SW 1271 (cell line): ENCODE measurements around the gene PPIL1.
"Not testable (repeated sequence)": the region's sequence is repeated elsewhere in the genome, so short reads cannot be mapped to it uniquely, and the experiment has no call there.

Source experiments
- DNase-seq, 2 experiments: peaks; one replicate each; lab custom pipeline; 2025; lab: John Stamatoyannopoulos, UW

PPIL1 gene

DNA sequence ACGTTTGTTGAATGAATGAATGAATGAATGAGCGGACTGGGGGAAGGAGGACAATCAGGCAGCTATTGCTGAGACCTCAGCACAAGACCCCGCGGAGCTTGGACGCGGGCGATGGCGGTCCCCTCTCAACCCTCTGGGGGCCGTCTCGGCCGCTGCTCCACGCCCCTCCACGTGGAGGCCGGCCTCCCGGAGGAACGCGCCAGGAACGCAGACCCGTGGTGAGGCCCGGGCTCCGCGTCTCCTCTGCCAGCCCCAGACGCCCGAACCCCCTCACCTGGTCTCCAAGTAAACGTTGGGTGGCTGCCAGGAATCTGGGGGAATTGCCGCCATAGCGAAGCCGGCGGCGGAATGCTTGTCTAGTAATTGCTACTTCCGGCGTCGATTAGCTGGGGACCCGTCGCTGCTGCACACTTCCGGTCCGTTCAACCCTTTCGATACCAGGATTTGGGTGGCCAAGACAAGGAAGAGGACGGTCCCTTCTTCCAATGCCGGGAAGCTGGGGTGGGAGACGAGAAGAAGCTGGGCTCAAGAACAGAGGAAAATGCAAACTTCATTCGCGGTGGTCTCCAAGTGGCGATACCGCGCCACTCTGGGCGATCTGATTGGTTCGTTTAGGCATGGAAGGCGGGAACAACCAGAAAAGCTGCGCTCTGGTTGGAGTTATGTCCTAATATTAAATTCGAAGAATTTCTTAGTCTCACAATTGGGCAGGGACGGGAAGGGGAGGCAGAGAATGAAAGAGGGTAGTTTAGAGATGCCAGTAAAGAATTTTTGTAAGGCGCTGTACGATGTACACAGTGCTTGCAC is at the start of gene PPIL1:
Gene PPIL1 (minus strand): TSS at position 361 of the 807 bp plus-strand sequence. CDS start 31 bp downstream, at position 330.
- peak; percentile 95 to 98 for DNase-seq

DNA sequence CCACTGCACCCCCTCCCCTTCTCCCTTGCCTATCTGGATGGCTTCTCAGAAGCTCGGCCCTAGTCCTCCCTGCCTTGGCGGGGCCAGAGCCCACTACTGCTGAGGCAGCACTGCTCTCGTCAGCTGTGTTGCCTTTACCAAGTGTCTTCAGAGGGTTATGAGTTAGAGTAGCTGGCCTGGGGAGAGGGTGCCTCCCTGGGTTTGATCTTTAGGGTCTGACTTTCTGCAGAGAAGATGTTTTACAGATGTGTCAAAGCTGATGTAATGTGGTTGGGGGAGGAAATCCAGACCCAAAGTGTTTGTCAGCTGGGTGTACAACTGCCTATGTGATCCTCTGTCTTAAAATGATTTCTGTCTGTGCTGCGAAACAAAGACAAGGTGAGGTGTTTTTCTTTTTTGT is 49.5 kb upstream of the PPIL1 start:
- no peak for DNase-seq

DNA sequence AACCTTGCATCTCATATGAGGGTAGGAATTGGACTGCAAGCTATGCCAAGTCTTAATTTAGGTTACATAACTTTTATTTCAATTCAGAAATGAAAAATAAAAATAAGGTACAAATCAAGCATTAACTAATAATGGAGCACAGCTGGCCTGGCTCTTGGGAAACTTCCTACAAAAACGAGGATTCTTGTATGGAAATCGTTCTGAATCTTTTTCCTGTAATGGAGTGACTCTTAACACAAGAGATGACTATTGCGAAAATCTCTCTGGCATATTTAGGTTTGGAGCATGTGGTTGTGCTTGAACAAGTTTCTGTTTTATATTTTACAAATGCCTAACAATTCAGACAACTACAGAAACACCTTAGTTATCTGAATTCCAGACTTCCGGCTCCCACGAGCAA is 45.9 kb upstream of the PPIL1 start:
- DNase-seq = no peak

DNA sequence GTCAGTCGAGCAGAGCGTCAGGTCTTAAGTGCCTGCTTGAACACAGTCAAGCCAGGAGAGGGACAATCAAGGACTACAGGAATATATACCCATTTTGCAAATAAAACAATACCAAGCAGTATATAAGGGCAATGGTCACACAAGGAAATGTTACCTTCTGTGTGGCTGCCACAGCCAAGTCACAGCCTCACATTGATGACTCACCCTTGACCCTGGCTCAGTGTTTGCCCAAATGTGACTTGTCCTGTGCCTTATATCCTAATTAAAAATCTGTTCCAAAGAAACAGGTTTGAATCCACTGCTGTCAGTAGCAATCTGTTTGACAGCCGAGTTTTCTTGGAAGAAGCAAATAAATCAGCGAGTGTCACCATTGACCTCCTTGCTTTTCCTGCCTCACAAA is 45.4 kb upstream of the PPIL1 start:
- DNase-seq = no peak

DNA sequence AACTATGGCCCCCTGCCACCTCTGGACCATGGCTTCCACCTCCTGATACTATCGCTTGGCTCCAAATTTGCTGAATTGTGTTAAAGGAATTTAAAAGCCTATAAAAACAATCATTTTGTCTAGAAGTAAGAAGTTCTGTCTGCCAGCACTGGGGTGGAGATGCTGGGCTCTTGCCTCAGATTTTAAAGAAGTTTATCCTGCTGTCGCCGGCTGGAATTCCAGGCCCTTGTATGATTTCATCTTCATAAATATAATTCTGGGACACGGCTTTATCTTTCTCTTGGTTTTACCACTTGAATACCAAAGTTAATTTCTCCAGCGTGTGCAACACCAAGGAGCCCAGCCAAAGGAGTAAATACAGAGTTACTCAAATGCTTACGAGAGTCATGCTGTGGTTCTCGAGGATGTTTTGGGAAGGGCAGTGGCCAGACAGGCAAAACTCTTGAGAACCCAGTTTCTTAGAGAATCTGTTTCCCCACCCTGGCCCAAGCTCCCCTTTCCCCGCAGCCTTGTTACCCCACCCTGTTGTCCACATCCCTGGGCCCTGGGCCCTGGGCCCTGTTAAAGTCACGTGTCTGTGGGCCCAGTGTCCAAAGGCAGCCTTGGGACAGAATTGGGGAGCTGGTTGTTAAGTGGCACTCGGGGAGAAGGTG is 43.1 kb upstream of the PPIL1 start:
- no peak for DNase-seq

DNA sequence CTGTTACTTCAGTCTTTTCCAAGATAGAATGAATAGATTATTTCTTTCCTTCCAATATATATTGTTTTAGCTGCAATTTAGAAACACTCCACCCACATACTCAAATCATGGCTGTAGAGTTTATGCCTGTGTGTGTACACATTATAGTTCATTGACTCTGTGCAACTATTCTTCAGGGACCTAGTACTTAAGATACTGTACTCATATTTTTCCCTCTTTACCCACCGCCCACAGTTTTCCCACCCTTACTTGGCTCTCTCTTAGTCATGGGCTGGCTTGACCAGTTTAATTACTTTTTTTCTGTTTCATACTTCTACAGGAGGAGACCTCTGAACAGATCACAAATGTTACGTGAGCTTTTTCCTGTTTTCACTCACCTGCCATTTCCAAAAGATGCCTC is 41.5 kb upstream of the PPIL1 start:
- DNase-seq = no peak

DNA sequence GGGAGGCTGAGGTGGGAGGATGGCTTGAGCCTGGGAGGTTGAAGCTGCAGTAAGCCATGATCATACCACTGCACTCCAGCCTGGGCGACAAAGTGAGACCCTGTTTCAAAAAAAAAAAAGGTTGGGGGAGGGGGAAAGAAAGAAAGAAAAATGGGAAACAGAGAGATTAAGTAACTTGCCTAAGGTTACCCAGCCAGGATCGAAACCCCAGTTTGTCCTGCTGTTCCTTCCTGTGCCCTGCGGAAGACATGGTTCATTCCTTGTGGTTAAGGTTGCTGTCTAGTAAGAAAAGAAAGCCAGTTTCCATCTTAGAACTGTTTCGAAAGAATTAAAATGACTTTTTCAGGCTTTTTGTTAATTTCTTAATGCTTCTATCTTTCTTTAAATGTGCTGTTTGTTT is 41.0 kb upstream of the PPIL1 start:
- DNase-seq = no peak

DNA sequence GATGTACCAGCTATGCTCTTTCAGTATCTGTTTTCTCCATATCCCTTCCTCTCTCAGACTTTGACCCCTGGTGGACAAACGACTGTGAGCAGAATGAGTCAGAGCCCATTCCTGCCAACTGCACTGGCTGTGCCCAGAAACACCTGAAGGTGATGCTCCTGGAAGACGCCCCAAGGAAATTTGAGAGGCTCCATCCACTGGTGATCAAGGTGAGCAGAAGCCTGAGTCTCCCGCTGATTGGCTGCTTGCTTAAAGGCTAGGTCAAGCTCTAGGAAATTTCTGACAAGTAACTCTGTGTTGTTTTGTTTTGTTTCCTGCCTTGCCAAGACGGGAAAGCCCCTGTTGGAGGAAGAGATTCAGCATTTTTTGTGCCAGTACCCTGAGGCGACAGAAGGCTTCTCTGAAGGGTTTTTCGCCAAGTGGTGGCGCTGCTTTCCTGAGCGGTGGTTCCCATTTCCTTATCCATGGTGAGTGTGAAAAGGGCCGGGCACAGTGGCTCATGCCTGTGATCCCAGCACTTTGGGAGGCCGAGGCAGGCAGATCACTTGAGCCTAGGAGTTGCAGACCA is 39.7 kb upstream of the PPIL1 start:
- DNase-seq = peak in 1 of 2 experiments; percentile 57

DNA sequence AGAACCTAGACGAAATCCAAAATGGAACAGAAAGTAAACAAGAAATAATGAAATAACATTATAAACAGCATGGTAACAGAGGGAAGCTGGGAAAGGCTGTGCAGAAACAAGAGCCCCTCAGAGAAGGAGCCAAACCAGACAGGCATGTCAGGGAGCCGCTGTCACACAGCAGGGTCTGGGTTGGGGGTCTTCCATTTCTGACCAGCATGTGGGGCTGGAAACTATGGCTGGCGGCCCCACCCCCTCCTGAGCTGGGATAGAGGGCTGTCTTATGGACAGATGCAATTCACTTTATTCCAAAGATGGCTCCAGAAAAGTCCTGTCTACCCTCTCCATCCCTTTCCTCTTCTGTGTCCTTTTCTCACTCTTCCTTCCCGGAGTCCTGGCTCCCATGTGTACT is 38.5 kb upstream of the PPIL1 start:
- DNase-seq = no peak

DNA sequence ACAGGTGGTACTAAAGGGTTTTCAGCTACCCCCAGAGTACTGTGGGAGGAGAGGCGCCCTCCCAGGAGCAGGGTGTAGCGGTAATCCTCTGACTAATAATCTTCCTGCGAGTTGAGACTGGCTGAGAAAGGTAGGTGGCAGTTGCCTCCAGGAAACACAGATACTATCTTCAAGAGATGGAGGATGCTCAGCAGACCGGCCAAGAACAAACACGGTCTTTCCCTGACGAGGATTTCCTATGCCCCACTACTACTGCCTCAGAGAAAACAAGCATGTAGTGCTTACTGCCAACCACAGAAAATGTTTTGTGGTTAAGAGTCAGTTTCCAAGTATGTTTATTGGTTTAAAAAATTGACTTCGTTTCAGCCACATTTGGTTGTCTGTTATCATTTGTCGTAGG is 38.0 kb upstream of the PPIL1 start:
- peak in 1 of 2 experiments; percentile 57 for DNase-seq

DNA sequence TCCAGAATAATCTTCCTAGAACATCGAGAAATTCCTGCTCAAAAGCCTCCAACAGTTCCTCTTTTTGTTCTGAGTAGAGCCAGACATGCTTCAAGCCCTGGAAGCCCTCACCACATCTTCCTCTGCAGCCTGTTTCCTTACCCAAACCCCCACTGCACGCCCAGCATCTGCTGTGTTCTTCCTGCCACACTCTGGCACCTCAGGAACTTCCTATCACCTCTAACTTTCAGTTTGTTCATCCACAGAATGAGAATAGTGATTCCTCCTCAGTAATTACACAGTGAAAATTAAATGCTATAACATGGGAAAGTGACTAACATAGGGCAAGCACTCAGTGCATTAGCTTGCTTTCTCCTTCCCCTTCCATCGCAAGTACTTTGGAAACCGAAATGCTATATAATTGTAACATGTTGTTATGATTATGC is 37.4 kb upstream of the PPIL1 start:
- DNase-seq = no peak

DNA sequence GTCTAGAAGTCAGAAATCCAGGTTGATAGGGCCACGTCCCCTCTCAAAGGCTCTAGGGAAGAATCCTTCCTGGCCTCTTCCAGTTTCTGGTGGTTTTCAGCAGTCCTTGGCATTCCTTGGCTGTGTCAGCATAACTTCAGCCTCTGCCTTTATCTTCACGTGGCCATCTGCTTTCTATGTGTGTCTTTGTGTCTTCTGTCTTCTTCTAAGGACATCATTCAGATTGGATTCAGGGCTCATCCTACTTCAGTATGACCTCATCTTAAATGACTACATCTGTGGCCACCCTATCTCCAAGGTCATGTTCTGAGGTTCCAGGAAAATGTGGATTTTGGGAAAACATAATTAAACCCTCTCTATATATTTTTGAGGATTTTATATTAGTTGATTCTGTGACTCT is 34.1 kb upstream of the PPIL1 start:
- no peak for DNase-seq

DNA sequence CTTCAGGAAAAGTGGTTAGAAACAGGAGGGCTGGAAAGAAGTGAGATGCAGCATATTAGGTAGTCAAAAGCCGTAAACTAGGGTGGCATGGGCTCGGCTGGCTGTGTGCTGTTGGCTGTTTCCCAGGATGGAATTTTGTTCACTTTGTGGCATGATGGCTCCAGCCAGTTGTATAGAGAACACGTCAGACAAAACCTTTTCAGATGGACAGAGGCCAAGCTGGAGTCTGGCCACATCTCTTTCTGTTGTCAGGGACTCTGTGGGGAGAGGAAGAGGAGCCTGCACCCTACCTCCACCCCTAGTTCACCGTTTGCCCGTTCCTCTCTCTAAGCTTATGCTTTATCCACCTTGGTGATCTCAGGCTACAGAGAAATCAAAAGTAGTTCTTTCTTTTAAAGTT is 33.2 kb upstream of the PPIL1 start:
- DNase-seq = no peak

DNA sequence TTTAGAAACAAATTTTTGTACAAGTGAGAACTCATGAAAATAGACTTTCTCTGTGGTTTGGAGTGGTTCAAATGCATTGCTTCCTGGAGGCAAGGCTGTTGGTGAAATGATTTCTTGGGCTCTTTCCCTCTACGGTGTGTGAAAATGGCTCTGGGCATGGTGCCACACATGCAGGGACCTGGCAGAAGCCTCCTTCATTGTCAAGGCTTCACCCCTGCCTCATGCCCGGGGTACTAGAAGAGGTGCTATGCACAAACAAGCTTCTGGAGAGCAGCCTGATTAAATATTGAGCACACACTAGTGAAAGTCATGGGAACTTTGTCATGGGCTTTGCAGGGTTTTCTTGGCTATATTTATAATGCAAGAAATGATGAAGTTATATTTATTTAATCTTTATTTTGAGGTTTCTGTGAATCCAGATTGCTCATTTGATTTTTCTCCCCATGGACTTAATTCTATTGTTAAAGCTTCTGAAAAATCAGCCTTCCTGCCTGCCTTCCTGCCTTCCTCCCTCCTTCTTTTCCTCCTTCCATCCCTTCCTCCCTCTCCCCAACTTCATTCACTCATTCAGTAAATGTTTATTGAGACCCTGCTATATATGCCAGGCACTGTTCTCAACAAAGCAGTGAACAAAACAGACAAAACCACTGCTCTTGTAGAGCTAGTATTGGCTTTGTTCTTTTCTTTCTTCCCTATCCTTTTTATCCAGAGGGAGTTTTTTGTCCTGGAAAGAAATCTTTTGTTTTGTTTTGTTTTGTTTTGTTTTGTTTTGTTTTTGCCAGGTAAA is 32.1 kb upstream of the PPIL1 start:
- no peak for DNase-seq

DNA sequence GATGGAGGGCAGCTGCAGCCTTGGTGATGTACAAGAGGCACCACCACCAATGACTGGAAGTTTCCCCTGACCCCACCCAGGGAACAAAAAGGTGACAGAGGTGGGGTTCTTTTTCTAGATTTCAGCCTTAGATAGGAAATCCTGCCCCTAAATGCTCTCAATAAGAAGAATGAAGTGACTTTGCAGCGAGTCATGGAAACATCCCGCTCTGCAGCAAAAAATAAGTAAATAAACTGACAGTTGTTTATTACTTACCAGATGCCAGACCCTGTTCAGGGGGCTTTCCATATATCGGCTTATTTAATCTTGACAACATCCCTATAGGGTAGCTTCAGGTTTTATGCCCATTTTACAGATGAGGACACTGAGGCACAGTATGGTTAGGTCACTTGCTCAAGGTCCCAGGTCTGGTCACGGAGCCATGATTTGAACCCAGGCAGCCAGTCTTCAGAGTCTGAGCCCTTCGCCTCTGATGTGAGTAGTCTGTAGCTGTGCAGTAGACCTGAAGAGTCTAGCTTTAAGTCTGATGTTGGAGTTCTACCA is 30.3 kb upstream of the PPIL1 start:
- no peak for DNase-seq

DNA sequence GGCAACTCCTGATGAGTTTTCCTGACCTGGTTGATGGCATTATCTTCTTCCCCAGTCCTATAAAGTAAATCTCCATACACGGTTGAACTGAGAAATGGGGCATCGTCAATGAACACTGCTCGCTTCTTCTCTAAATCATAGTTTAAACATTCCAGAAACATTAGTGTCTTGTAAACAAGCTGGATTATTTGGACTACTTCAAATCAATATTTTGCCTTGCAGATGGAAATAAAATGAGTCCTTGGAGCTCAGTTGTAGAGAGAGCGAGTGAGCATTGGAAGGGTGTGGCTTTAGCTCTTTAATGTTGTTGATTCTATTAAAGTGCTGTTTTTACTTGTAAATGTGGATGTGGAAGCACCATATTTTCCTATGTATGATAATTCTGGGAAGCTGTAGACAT is 29.5 kb upstream of the PPIL1 start:
- DNase-seq = no peak

DNA sequence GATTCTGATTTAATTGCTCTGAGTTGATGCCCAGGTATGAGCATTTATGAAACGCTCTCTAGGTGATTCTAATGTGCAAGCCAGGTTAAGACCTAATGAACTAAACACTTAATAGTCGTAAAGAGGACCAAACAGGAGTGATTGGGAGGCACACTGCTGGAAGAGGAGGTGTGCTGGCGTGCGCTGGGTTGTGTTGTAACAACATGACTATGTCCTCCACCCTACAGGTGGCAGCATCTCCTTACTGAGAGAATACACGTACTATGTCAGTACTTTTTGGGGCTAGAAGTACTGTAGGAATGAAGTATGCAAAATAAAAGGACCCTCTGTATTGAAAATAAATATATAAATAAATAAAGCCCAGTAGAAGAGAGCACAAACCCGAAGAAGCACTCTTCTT is 23.0 kb upstream of the PPIL1 start:
- DNase-seq = no peak

DNA sequence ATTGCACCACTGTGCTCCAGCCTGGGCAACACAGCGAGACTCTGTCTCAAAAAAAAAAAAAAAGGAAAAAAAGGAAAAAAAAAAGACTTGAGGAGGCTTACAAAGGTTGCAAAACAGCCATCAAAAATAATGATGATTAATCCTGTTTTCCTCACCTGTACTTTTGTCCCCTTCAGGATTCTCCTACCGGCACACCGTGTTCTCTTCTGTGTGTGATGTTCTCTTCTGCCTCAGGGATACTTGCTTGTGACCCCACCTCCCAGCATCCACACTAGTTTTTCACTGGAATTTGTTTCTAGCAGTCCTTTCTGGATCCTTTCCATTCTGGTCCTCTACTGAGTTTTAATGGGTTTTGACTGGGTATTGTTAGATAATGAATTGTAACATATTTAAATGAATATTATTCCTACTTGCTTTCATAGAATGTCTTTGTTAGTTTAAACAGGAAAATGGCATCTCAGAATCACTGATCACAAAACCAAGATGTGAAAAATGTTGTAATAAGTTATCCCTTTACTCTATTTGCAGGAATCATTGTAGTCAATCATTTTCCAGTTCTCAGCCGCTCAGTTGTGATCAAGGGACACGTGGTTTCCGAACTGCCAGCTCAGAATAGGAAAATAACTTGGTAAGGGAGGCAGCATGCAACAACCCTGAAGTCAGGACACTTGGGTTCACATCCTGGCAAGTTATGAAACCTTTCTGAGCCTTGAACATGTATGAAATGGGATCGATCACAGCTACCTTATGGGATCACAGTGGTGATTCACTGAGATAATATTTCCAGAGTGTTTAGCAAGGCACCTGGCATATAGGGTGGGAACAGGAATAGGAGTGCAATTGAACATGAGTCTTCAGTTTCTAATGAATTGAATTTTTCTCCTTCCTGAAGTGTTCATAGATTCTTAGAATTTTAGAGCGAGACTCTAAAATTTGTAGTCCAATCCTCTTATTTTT is 19.7 kb upstream of the PPIL1 start:
- no peak for DNase-seq

DNA sequence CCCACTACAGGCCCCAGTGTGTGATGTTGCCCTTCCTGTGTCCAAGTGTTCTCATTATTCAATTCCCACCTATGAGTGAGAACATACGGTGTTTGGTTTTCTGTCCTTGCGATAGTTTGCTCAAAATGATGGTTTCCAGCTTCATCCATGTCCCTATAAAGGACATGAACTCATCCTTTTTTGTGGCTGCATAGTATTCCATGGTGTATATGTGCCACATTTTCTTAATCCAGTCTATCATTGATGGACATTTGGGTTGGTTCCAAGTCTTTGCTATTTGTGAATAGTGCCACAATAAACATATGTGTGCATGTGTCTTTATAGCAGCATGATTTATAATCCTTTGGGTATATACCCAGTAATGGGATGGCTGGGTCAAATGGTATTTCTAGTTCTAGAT is 16.6 kb upstream of the PPIL1 start:
- not testable (repeated sequence) for DNase-seq

DNA sequence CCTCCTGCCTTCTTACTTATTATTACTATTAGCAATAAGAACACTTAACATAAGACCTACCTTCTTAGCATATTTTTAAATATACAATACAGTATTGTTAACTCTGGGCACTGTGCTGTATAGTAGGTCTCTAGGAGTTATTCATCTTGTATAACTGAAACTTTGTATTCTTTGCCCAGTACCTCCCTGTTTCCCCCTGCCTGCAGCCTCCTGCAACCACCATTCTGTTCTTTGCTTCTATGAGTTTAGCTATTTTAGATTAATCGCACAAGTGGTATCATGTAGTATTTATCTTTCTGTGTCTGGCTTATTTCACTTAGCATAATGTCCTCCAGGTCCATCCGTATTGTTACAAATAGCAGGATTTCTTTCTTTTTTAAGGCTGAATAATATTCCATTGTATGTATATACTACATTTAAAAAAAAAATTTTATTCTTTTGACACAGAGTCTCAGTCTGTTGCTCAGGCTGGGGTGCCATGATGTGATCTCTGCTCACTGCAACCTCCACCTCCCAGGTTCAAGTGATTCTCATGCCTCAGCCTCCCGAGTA is 15.6 kb upstream of the PPIL1 start:
- DNase-seq = no peak
